Astrocyte (in vitro differentiated cells and primary cell): ENCODE results near the gene WDR86. TPM values are rescaled to one million over a fixed set of nuclear protein-coding genes. Genes with fewer than 3 reads are reported as not detected.
A peak's percentile ranks its signal among the peaks of the same experiment; 100 is the strongest.

Experiments used
- DNase-seq: peaks from one replicate; pipeline ENCODE4 v3.0.0-alpha.2; 2010; ENCODE audit warnings: low read depth
- FAIRE-seq: peaks from 2 replicates; lab custom pipeline; 2011; peaks lifted over from hg19 to GRCh38; lab: Jason Lieb, UNC
- H2AFZ ChIP-seq: 2 replicates; pipeline ENCODE4 v1.6.0; 2012; ENCODE audit warnings: low read depth, low read length, inconsistent platforms
- H3K27ac ChIP-seq: 2 replicates; pipeline ENCODE4 v1.5.1; 2011; ENCODE audit warnings: low read depth, low read length, inconsistent platforms
- H3K27me3 ChIP-seq: 2 replicates; pipeline ENCODE4 v1.6.0; 2011; ENCODE audit warnings: low read length, inconsistent platforms; ENCODE audit not compliant: insufficient read depth
- H3K36me3 ChIP-seq: 2 replicates; pipeline ENCODE4 v1.5.1; 2011; ENCODE audit warnings: low read length, inconsistent platforms; ENCODE audit not compliant: insufficient read depth
- H3K4me1 ChIP-seq: 2 replicates; pipeline ENCODE4 v1.5.1; 2011; ENCODE audit warnings: low read length, inconsistent platforms; ENCODE audit not compliant: insufficient read depth
- H3K4me2 ChIP-seq: 2 replicates; pipeline ENCODE4 v1.6.0; 2012; ENCODE audit warnings: low read length, inconsistent platforms
- H3K4me3 ChIP-seq: 2 replicates; pipeline ENCODE4 v1.5.1; 2011; ENCODE audit warnings: low read depth, mild to moderate bottlenecking, low read length, inconsistent platforms; ENCODE audit not compliant: insufficient read depth
- H3K79me2 ChIP-seq: 2 replicates; pipeline ENCODE4 v1.6.0; 2012; ENCODE audit warnings: mild to moderate bottlenecking, low read length, inconsistent platforms; ENCODE audit not compliant: insufficient read depth
- H3K9ac ChIP-seq: 2 replicates; pipeline ENCODE4 v1.6.0; 2012; ENCODE audit warnings: mild to moderate bottlenecking, low read length, inconsistent platforms
- H3K9me3 ChIP-seq: 2 replicates; pipeline ENCODE4 v1.5.1; 2012; ENCODE audit warnings: low read depth, mild to moderate bottlenecking, low read length, inconsistent platforms; ENCODE audit not compliant: insufficient read depth
- H4K20me1 ChIP-seq: 2 replicates; pipeline ENCODE4 v1.6.0; 2012; ENCODE audit warnings: low read length, inconsistent platforms; ENCODE audit not compliant: insufficient read depth
- H3K27ac Mint-ChIP-seq: one replicate; pipeline ENCODE4 v1.8.0; 2021; ENCODE audit warnings: mild to moderate bottlenecking, mixed read lengths; ENCODE audit not compliant: unreplicated experiment
- H3K27me3 Mint-ChIP-seq: one replicate; pipeline ENCODE4 v1.8.0; 2021; ENCODE audit warnings: low read depth, mixed read lengths; ENCODE audit not compliant: unreplicated experiment
- H3K36me3 Mint-ChIP-seq: one replicate; pipeline ENCODE4 v1.8.0; 2021; ENCODE audit warnings: low read depth, mixed read lengths; ENCODE audit not compliant: unreplicated experiment
- H3K4me1 Mint-ChIP-seq: one replicate; pipeline ENCODE4 v1.8.0; 2021; ENCODE audit warnings: low read depth, mixed read lengths; ENCODE audit not compliant: unreplicated experiment
- H3K4me3 Mint-ChIP-seq: one replicate; pipeline ENCODE4 v1.8.0; 2021; ENCODE audit warnings: mild to moderate bottlenecking, moderate library complexity, mixed read lengths; ENCODE audit not compliant: unreplicated experiment
- H3K9me3 Mint-ChIP-seq: one replicate; pipeline ENCODE4 v1.8.0; 2021; ENCODE audit warnings: mild to moderate bottlenecking, mixed read lengths; ENCODE audit not compliant: unreplicated experiment
- CTCF ChIP-seq: IDR thresholded peaks from 2 replicates; pipeline ENCODE4 v1.5.1; 2011; ENCODE audit warnings: low read depth, mild to moderate bottlenecking, inconsistent platforms, low read length, moderate library complexity; ENCODE audit not compliant: insufficient read depth
- EZH2 ChIP-seq: IDR thresholded peaks from 2 replicates; pipeline ENCODE4 v1.6.1; 2012; ENCODE audit warnings: mild to moderate bottlenecking, low read length, inconsistent platforms; ENCODE audit not compliant: insufficient read depth
- total RNA-seq: library from RNA; stranded (reverse); gene quantifications from 2 replicates; pipeline ENCODE4 v1.2.1, GENCODE V29; 2021

The WDR86 gene
- total RNA-seq, 1 donor from 2014 or later = 3.6 TPM

GRCh38 chr7:151428378-151429236, 18.8 kb upstream of the WDR86 start:
- no peaks in the 10 kb centered on the region for H3K27me3 ChIP-seq
- peak; percentile 96 for DNase-seq
- H2AFZ ChIP-seq = no peak overlapping the region
- Mint-ChIP-seq H3K4me1 (peaks cover 28% of the 10 kb centered on the region), H3K27ac (peak overlapping the region; percentile 87), H3K4me3 (no peak overlapping the region), H3K9me3 (no peaks in the 10 kb centered on the region), H3K36me3 (peaks cover 1% of the 10 kb centered on the region), H3K27me3 (peaks cover 21% of the 10 kb centered on the region)
- FAIRE-seq = no peak
- peaks cover 39% of the 10 kb centered on the region for H3K4me1 ChIP-seq
- H4K20me1 ChIP-seq = no peaks in the 10 kb centered on the region
- H3K79me2 ChIP-seq = no peaks in the 10 kb centered on the region
- H3K4me2 ChIP-seq = peak overlapping the region; percentile 46
- H3K36me3 ChIP-seq = no peaks in the 10 kb centered on the region
- TF ChIP-seq CTCF (no peak), EZH2 (no peak)
- no peak overlapping the region for H3K4me3 ChIP-seq
- peak overlapping the region; percentile 32 for H3K27ac ChIP-seq
- no peaks in the 10 kb centered on the region for H3K9me3 ChIP-seq
- peak overlapping the region; percentile 28 for H3K9ac ChIP-seq

GRCh38 chr7:151427705-151428377, 18.0 kb upstream of the WDR86 start:
- peaks cover 39% of the 10 kb centered on the region for H3K4me1 ChIP-seq
- no peaks in the 10 kb centered on the region for H3K36me3 ChIP-seq
- no peaks in the 10 kb centered on the region for H3K79me2 ChIP-seq
- no peak overlapping the region for H3K4me3 Mint-ChIP-seq
- peaks cover 28% of the 10 kb centered on the region for H3K4me1 Mint-ChIP-seq
- peaks cover 17% of the 10 kb centered on the region for H3K27me3 Mint-ChIP-seq
- no peaks in the 10 kb centered on the region for H4K20me1 ChIP-seq
- no peaks in the 10 kb centered on the region for H3K27me3 ChIP-seq
- H3K27ac Mint-ChIP-seq = peak overlapping the region; percentile 62
- H3K36me3 Mint-ChIP-seq = peaks cover 1% of the 10 kb centered on the region
- H2AFZ ChIP-seq = no peak overlapping the region
- H3K9me3 Mint-ChIP-seq = no peaks in the 10 kb centered on the region
- DNase-seq (no peak), FAIRE-seq (no peak)
- H3K27ac ChIP-seq = peak overlapping the region; percentile 19
- TF ChIP-seq CTCF = no peak
- TF ChIP-seq EZH2 = no peak
- peak overlapping the region; percentile 46 for H3K4me2 ChIP-seq
- no peak overlapping the region for H3K4me3 ChIP-seq
- peak overlapping the region; percentile 28 for H3K9ac ChIP-seq
- no peaks in the 10 kb centered on the region for H3K9me3 ChIP-seq
